Measurements from ENCODE around the gene CSF1.

Gene CSF1

GRCh38 chr1:109882288-109883245 is 28.1 kb upstream of the CSF1 start:
- no peak for DNase-seq

GRCh38 chr1:109883248-109883955 is 27.2 kb upstream of the CSF1 start:
- no peak for DNase-seq

GRCh38 chr1:109884242-109884891 is 26.3 kb upstream of the CSF1 start:
- no peak for DNase-seq

- DNase-seq = no peak
Measured at GRCh38 chr1:109885589-109885988, 25.1 kb upstream of the CSF1 start.

- DNase-seq = peak; percentile 10 to 46
Measured at GRCh38 chr1:109886827-109887226, 23.8 kb upstream of the CSF1 start.

- no peak for DNase-seq
Measured at GRCh38 chr1:109887271-109887670, 23.4 kb upstream of the CSF1 start.

GRCh38 chr1:109887884-109888283 is 22.8 kb upstream of the CSF1 start:
- DNase-seq = no peak

GRCh38 chr1:109889094-109889493 is 21.6 kb upstream of the CSF1 start:
- DNase-seq = no peak

GRCh38 chr1:109890115-109890953 is 20.3 kb upstream of the CSF1 start:
- no peak for DNase-seq

GRCh38 chr1:109891930-109892329 is 18.7 kb upstream of the CSF1 start:
- no peak for DNase-seq

GRCh38 chr1:109892561-109893368 is 17.9 kb upstream of the CSF1 start:
- no peak for DNase-seq

- DNase-seq = no peak
Measured at GRCh38 chr1:109893532-109894171, 17.0 kb upstream of the CSF1 start.

- DNase-seq = no peak
Measured at GRCh38 chr1:109894823-109895719, 15.6 kb upstream of the CSF1 start.

- peak; percentile 14 to 59 for DNase-seq
Measured at GRCh38 chr1:109895720-109896504, 14.7 kb upstream of the CSF1 start.

- DNase-seq = no peak
Measured at GRCh38 chr1:109896681-109897080, 14.0 kb upstream of the CSF1 start.

- DNase-seq = no peak
Measured at GRCh38 chr1:109897259-109897955, 13.2 kb upstream of the CSF1 start.

GRCh38 chr1:109898842-109899241 is 11.8 kb upstream of the CSF1 start:
- no peak for DNase-seq

GRCh38 chr1:109901141-109901523 is 9.5 kb upstream of the CSF1 start:
- DNase-seq = no peak

All from CD4-positive, alpha-beta T cell treated with Interferon alpha-2 for 1 hour (primary cell).